ENCODE data around the gene TNFAIP8L3. TPM values are rescaled to one million over a fixed set of nuclear protein-coding genes. Genes with fewer than 3 reads are reported as not detected.

Gene TNFAIP8L3
- total RNA-seq, 4 donors from 2014 or later, result 3.2 to 5.8 (median 4.0) TPM

DNA sequence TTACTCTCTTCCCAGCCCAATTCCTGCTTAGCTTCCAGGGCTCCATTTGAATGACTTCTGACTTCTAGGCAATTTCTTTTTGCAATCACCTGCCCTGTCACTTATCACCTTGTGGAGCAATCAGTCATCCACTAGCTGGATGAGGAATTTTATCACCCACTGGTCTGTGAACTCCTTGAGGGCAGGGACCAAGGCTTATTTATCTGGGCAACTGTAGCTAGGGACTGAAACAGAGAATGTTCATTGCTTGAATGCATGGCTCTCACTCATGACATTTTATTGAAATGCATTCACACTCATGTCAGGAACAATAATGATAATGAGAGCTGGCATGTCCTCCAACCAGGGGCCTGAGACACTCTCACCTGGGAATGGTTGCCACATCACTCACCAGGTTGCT, 15.5 kb downstream of the TNFAIP8L3 start:
- DNase-seq, result no peak

DNA sequence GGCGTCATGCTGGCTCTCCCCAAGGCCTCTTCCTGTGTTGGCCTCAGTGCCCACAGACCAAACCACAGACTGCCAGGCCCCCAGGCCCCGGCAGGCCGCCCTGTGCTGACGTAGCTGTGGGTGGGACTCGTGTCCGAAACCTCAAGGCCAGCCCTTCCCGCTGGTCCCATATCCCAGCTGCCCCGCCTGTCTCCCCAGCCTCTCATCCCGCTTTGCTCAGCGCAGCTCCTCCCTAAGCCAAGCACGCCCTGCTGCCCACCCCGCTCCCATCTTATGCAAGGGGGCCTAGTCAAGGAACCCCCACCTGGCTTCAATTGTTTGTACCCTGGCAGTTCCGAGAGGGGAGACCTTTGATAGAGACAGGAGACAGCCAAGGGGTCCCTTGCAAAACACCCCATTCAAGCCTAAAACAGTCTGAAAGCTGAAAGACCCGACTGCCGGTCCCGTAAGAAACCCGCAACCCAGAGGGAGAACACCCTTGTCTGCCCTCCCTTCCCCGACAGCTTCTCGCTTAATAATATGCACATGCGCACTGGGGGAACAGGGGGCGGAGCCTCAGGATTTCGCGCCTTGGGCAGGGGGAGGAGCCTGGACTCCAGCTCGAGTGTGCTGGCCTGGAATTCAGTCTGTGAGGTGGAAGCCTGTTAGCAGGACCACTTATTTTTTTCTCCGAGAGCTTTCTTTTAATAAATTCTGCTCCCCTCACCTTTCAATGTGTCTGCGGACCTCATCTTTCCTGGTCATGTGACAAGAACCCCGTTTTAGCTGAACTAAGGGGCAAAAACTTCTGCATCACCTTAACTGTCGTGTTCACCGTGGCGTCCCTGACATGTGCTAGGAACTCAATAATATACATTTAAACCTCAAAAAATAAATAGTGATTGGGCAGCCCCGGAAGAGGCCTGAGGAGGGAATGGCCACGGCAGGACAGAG, 17.2 kb downstream of the TNFAIP8L3 start:
- peak overlapping the region; percentile 13 to 41 (median 32) for H3K4me3 ChIP-seq
- H3K4me1 ChIP-seq, result no peaks in the 10 kb centered on the region
- no peak for TF ChIP-seq POLR2A (IDR thresholded peaks at IDR 0.05)
- TF ChIP-seq, protein P1, sequence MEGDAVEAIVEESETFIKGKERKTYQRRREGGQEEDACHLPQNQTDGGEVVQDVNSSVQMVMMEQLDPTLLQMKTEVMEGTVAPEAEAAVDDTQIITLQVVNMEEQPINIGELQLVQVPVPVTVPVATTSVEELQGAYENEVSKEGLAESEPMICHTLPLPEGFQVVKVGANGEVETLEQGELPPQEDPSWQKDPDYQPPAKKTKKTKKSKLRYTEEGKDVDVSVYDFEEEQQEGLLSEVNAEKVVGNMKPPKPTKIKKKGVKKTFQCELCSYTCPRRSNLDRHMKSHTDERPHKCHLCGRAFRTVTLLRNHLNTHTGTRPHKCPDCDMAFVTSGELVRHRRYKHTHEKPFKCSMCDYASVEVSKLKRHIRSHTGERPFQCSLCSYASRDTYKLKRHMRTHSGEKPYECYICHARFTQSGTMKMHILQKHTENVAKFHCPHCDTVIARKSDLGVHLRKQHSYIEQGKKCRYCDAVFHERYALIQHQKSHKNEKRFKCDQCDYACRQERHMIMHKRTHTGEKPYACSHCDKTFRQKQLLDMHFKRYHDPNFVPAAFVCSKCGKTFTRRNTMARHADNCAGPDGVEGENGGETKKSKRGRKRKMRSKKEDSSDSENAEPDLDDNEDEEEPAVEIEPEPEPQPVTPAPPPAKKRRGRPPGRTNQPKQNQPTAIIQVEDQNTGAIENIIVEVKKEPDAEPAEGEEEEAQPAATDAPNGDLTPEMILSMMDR (IDR thresholded peaks at IDR 0.05), result no peak
- DNase-seq, result peak; percentile 62 to 83 (median 66)
- no peaks in the 10 kb centered on the region for H3K36me3 ChIP-seq
- H3K9me3 ChIP-seq, result no peaks in the 10 kb centered on the region
- peak overlapping the region; percentile 2 to 49 (median 38) for H3K27ac ChIP-seq
- no peaks in the 10 kb centered on the region for H3K27me3 ChIP-seq

More for the DNA sequence above, 15.5 kb downstream of the TNFAIP8L3 start:
- H3K27ac ChIP-seq, result no peak overlapping the region
- H3K4me1 ChIP-seq, result no peaks in the 10 kb centered on the region
- H3K9me3 ChIP-seq, result no peaks in the 10 kb centered on the region
- TF ChIP-seq, protein P1 (IDR thresholded peaks at IDR 0.05), result no peak
- no peak for TF ChIP-seq POLR2A (IDR thresholded peaks at IDR 0.05)
- no peaks in the 10 kb centered on the region for H3K27me3 ChIP-seq
- H3K36me3 ChIP-seq, result no peaks in the 10 kb centered on the region
- H3K4me3 ChIP-seq, result no peak overlapping the region

DNA sequence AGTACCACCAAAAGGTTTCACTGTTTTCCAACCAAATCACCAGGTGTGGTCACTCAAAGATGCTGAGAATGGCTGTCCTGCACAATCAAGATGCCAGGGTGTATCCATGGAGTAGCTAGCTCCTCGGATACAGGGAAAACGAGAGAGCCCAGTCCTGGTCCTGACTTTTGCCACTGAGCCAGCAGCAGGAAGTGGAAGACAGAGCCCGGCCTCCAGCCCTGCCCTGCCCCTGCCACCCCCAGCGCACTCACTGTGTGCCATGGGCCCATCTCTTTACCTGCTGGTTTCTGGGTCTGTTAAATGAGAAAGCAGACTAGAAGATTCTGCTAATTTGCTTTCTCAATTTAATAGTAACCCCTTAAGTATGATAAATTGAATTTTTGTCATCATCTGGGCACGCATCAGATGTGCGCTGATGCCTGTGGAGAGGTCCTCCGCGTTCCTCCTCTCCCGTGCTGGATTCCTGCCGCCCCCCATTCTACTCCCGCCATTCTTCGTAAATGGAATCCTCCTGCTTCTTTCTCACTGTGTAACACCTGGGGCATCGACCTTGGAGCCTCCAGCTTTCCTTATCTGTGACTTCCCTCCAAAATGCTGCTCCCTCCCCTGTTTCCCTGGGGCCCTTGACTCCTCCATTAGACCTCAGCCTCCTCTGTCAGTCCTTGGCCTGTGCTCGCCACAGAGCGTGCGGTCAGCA, 18.0 kb downstream of the TNFAIP8L3 start:
- Histone ChIP-seq H3K4me3 (peak overlapping the region in 1 of 4 donors; percentile 39), H3K27ac (peak overlapping the region in 3 of 4 donors; percentile 2 to 49 (median 43)), H3K4me1 (no peaks in the 10 kb centered on the region), H3K36me3 (no peaks in the 10 kb centered on the region), H3K9me3 (no peaks in the 10 kb centered on the region), H3K27me3 (no peaks in the 10 kb centered on the region)
- no peak for TF ChIP-seq POLR2A (IDR thresholded peaks at IDR 0.05)
- TF ChIP-seq, protein P1 (IDR thresholded peaks at IDR 0.05), result no peak
- DNase-seq, result no peak

DNA sequence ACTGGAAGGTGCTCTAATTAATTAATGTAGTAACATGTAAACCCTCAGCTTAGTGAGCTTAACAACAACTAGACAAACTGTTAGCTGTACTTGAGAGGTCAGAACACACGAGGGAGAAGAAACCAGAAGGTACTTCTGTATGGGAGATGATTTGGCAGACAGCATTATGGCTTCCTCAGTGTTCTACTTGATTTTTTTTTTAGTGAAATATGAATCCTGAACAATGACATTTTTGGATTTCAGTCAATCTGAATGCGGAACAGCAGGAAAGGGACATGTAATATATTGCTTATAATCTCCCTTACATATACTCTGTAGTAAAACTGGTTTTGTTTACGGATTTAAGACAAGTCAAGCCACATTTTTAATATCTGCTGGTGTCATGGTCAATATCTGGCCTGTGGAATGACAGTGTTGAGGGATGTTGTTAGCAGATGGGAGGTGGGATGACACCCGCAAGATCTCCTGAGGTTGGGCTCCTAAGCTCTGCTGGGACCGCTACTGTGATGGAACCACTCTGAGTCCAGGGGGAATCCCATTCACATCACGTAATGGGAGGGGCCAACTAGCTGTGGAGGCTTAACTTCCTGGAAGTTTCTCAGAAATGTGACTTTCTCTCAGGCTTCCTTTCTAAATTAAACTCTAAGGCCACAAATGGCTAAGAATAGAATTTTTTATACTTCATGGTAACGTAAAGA, 18.7 kb downstream of the TNFAIP8L3 start:
- Histone ChIP-seq H3K27ac (peak overlapping the region in 1 of 4 donors; percentile 2), H3K4me3 (no peak overlapping the region), H3K27me3 (no peaks in the 10 kb centered on the region), H3K36me3 (no peaks in the 10 kb centered on the region), H3K4me1 (no peaks in the 10 kb centered on the region), H3K9me3 (no peaks in the 10 kb centered on the region)
- no peak for TF ChIP-seq POLR2A (IDR thresholded peaks at IDR 0.05)
- TF ChIP-seq, protein P1 (IDR thresholded peaks at IDR 0.05), result no peak
- DNase-seq, result no peak

DNA sequence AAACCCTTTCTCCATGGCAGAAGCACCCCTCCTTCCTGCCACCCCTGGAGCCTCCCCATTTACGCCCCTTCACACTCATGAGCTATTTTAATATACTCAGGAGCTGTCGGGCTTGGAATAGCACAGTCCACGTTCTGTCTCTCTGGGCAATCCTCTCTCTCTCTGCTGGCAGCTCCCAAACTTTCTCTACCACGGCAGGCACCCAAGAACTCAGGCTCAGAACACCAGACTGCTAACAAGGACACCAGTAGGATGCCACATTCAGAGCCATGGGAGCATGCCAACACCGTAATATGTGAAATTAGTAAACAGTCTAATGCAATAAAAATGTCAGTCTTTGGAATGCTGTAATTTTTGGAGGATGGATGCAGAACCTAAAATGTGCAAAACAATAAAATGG, 19.3 kb downstream of the TNFAIP8L3 start:
- no peak overlapping the region for H3K27ac ChIP-seq
- H3K4me1 ChIP-seq, result no peaks in the 10 kb centered on the region
- H3K4me3 ChIP-seq, result no peak overlapping the region
- no peak for TF ChIP-seq POLR2A (IDR thresholded peaks at IDR 0.05)
- TF ChIP-seq, protein P1 (IDR thresholded peaks at IDR 0.05), result no peak
- DNase-seq, result no peak
- no peaks in the 10 kb centered on the region for H3K27me3 ChIP-seq
- no peaks in the 10 kb centered on the region for H3K9me3 ChIP-seq
- H3K36me3 ChIP-seq, result no peaks in the 10 kb centered on the region

Measured in Peyer's patch (tissue), 4 donors.